ENCODE results near the gene ERMAP.

ERMAP gene

DNA sequence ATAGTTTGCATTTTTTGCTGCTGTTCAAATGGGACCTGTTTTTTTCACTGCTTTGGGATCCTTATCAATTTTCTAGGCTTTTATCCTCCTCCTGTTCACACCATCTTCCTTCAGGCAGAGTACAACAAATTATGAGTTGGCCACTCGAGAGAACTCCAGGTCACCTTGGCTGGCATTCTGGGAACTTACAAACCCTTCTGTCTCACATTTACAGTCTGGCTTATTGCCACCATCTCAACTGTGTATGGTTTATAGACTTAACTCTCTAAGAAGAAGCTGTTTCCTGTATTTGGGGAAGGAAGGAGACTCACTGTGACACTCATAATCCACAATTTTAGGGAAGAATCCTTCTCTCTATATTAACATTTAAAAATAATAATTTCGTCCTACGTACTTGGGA lies 24.1 kb downstream of the ERMAP start:
- DNase-seq (ENCODE audit: low read depth in 1 of 2, low spot score in 1 of 2) = no peak
- no peak overlapping the region for H3K4me3 ChIP-seq (replicated peaks; ENCODE audit: insufficient read depth, low read length)

DNA sequence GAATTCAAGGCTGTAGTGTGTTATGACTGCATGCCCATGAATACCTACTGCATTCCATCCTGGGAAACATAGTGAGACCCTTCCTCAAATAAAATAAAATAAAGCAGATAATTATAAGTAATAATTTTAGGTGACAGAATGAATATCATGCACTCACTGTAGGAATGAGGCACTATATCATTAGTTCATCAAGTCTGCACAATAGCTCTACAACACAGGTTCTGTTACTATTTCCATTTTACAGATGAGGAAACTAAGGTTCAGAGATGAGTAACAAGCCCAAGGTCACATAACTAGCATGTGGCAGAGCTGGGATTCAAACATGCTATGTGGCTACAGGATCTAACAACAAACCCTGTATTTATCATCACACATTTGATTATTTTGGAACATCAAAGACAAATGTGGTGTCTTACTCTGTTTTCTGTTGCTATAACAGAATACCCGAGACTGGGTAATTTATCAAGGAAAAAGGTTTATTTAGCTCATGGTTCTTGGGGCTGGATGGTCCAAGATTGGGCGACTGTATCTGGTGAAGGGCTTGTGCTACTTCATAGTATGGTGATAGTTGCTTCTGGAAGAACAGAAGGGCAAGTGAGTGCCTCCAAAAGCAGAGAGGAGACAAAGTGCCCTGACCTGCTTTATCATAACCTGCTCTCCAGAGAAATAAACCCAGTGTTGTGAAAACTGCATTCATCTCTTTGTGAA lies 24.7 kb downstream of the ERMAP start:
- Histone ChIP-seq H3K4me3 (replicated peaks; ENCODE audit: insufficient read depth, low read length) (no peak overlapping the region), H3K27me3 (ENCODE audit: insufficient read depth, poor library complexity, severe bottlenecking) (no peaks in the 10 kb centered on the region), H3K27ac (replicated peaks) (no peak overlapping the region)
- DNase-seq (ENCODE audit: low read depth in 1 of 2, low spot score in 1 of 2) = no peak
- TF ChIP-seq POLR2AphosphoS5 (IDR thresholded peaks at IDR 0.05; ENCODE audit: low read depth) (no peak), GABPA (IDR thresholded peaks at IDR 0.05; ENCODE audit: low read depth) (no peak), SPI1 (IDR thresholded peaks at IDR 0.05; ENCODE audit: borderline replicate concordance, low read depth) (no peak)
- TF ChIP-seq, protein P1, sequence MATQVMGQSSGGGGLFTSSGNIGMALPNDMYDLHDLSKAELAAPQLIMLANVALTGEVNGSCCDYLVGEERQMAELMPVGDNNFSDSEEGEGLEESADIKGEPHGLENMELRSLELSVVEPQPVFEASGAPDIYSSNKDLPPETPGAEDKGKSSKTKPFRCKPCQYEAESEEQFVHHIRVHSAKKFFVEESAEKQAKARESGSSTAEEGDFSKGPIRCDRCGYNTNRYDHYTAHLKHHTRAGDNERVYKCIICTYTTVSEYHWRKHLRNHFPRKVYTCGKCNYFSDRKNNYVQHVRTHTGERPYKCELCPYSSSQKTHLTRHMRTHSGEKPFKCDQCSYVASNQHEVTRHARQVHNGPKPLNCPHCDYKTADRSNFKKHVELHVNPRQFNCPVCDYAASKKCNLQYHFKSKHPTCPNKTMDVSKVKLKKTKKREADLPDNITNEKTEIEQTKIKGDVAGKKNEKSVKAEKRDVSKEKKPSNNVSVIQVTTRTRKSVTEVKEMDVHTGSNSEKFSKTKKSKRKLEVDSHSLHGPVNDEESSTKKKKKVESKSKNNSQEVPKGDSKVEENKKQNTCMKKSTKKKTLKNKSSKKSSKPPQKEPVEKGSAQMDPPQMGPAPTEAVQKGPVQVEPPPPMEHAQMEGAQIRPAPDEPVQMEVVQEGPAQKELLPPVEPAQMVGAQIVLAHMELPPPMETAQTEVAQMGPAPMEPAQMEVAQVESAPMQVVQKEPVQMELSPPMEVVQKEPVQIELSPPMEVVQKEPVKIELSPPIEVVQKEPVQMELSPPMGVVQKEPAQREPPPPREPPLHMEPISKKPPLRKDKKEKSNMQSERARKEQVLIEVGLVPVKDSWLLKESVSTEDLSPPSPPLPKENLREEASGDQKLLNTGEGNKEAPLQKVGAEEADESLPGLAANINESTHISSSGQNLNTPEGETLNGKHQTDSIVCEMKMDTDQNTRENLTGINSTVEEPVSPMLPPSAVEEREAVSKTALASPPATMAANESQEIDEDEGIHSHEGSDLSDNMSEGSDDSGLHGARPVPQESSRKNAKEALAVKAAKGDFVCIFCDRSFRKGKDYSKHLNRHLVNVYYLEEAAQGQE (IDR thresholded peaks at IDR 0.05; ENCODE audit: insufficient replicate concordance, low read depth) = no peak
- TF ChIP-seq, protein P2, sequence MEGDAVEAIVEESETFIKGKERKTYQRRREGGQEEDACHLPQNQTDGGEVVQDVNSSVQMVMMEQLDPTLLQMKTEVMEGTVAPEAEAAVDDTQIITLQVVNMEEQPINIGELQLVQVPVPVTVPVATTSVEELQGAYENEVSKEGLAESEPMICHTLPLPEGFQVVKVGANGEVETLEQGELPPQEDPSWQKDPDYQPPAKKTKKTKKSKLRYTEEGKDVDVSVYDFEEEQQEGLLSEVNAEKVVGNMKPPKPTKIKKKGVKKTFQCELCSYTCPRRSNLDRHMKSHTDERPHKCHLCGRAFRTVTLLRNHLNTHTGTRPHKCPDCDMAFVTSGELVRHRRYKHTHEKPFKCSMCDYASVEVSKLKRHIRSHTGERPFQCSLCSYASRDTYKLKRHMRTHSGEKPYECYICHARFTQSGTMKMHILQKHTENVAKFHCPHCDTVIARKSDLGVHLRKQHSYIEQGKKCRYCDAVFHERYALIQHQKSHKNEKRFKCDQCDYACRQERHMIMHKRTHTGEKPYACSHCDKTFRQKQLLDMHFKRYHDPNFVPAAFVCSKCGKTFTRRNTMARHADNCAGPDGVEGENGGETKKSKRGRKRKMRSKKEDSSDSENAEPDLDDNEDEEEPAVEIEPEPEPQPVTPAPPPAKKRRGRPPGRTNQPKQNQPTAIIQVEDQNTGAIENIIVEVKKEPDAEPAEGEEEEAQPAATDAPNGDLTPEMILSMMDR (IDR thresholded peaks at IDR 0.05; ENCODE audit: insufficient read depth, low read length) = no peak

More for the DNA sequence above, 24.1 kb downstream of the ERMAP start:
- Histone ChIP-seq H3K27me3 (ENCODE audit: insufficient read depth, poor library complexity, severe bottlenecking) (no peaks in the 10 kb centered on the region), H3K27ac (replicated peaks) (no peak overlapping the region)
- TF ChIP-seq, protein P1 (IDR thresholded peaks at IDR 0.05; ENCODE audit: insufficient replicate concordance, low read depth) = no peak
- TF ChIP-seq SPI1 (IDR thresholded peaks at IDR 0.05; ENCODE audit: borderline replicate concordance, low read depth) (no peak), POLR2AphosphoS5 (IDR thresholded peaks at IDR 0.05; ENCODE audit: low read depth) (no peak), GABPA (IDR thresholded peaks at IDR 0.05; ENCODE audit: low read depth) (no peak)
- TF ChIP-seq, protein P2 (IDR thresholded peaks at IDR 0.05; ENCODE audit: insufficient read depth, low read length) = no peak

DNA sequence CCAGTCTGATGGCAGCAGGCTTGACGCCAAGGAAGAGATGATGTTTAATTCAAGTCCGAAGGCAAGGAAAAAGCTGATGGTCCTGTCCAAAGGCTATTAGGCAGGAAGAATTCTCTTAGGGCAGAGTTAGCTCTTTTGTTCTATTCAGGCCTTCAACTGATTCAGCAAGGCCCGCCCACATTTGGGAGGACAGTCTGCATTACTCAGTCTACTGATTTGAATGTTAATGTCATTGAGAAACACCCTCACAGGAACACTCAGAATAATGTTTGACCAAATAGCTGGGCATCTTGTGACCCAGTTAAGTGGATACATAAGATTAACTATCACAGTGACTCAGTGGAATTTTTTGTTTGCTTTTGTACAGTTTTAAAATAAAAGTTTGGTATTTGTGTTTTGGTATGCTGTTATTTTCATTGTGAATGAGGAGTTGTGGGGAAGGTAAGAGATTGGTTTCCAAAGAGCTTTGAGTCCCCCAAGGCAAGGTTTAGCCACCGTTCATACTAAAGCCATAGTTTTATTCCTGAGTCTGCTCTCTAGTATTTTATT lies 27.7 kb downstream of the ERMAP start:
- no peak overlapping the region for H3K4me3 ChIP-seq (replicated peaks; ENCODE audit: insufficient read depth, low read length)
- DNase-seq (ENCODE audit: low read depth in 1 of 2, low spot score in 1 of 2) = no peak
- H3K27ac ChIP-seq (replicated peaks) = no peak overlapping the region
- H3K27me3 ChIP-seq (ENCODE audit: insufficient read depth, poor library complexity, severe bottlenecking) = no peaks in the 10 kb centered on the region
- TF ChIP-seq, protein P1 (IDR thresholded peaks at IDR 0.05; ENCODE audit: insufficient replicate concordance, low read depth) = no peak
- TF ChIP-seq, protein P2 (IDR thresholded peaks at IDR 0.05; ENCODE audit: insufficient read depth, low read length) = no peak
- no peak for TF ChIP-seq POLR2AphosphoS5 (IDR thresholded peaks at IDR 0.05; ENCODE audit: low read depth)
- no peak for TF ChIP-seq SPI1 (IDR thresholded peaks at IDR 0.05; ENCODE audit: borderline replicate concordance, low read depth)
- TF ChIP-seq GABPA (IDR thresholded peaks at IDR 0.05; ENCODE audit: low read depth) = no peak

All from HL-60 (cell line).